COLO829 (cell line): ENCODE results near the gene ERCC2.
A peak's percentile ranks its signal among the peaks of the same experiment; 100 is the strongest.
"Not testable (repeated sequence)": the region's sequence is repeated elsewhere in the genome, so short reads cannot be mapped to it uniquely, and the experiment has no call there.

ENCODE experiments used
- DNase-seq: peaks from one replicate; pipeline ENCODE4 v3.0.0; 2012; ENCODE audit warnings: low spot score

Gene ERCC2

DNA sequence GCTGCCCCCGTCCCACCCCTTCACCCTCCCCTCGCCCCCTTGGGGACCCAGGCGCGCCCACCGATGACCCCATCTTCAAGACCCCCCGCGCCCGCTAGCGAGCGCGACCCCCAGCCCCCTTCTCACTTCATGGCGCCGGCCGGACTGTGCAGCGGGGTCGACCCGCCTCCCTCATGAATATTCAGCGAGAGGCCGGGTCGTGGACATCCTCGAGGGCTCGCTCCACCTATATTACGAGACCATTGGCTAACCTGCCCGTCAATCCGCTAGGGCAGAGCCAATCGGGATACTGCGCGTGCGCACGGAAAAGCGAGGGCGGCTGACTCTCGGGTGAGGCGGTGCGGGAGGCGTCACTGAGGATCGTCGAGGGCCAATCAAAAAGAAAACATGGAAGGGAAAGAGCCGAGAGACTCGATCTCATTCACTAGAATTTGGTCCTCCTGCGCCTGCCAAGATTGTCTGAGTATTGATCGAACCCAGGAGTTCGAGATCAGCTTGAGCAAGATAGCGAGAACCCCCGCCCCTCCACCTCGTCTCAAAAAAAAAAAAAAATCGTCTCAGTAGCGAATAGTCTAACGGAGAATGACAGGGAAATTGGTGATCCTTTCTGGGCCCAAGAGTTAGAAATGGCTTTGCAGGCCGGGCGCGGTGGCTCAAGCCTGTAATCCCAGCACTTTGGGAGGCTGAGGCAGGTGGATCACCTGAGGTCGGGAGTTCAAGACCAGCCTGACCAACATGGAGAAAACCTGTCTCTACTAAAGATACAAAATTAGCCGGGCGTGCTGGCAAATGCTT is at the start of gene ERCC2:
Gene ERCC2, minus strand, starts transcription at position 164 of the 795 bp plus-strand sequence. Its CDS starts 33 bp downstream, at position 131.
- peak; percentile 100 for DNase-seq

DNA sequence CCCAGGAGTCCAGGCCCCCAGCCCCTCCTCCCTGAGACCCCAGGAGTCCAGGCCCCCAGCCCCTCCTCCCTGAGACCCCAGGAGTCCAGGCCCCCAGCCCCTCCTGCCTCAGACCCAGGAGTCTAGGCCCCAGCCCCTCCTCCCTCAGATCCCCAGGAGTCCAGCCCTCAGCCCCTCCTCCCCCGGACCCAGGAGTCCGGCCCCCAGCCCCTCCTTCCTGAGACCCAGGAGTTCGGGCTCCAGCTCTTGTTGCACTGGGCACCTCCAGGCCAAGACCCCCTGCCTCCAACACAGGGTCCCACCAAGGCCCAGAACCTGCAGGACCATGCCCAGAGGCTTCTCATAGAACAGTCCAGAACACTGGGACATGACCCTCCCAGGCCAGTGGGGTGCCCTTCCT is 49.5 kb upstream of the ERCC2 start:
- no peak for DNase-seq

DNA sequence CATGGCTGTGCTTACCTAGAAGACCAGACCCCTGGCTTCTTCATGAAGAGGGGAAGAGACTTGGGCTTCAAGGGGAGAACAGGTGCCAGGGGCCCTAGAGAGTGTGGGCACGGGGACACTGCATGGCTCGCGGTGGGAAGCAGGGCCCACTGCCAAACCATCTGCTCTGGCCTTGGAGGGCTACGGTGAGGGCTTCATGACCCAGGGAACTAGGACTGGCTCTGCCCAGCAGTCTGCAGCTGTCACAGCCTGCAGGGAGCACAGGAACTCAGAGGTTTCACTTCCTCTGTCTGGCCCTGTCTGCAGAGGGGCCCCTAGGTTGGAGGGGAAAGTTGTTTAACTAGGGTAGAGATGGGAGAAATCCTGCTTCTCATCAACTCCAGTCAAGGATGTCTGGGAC is 49.0 kb upstream of the ERCC2 start:
- DNase-seq: no peak

DNA sequence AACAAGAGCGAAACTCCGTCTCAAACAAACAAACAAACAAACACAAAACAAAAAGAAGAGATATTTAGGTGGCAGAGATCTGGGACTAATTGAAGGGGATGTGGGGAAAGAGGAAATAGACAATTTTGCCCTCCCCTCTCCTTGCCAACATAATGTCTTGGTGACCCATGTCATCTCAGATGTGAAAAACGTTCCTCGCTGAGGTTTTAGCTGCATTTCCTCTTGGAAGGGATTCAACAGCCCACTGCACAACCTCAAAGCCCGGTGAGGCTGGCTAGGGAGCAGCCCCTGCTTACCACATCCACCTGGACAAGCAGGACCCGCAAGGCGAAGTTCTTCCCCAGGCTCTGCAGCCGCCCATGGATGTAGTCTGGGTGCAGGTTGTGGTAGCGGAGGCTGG is 48.4 kb upstream of the ERCC2 start:
- DNase-seq: no peak

DNA sequence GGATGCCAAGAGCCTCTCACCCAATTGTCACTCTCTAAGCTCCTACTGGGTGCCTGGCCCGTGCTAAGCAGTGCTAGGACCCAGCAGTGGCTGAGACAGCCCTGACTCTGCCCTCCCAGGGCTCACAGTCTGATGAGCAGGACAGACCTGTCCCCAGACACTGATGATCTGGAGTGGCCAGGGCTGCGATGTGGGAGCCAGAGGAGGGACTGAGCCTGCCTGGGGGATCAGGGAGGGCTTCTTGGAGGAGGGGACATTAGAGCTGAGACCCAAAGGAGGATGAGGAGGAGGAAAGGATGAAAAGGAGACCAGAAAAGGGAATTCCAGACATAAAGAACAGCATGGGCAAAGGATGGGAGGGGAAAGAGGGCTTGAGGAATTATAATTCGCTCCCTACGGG is 46.8 kb upstream of the ERCC2 start:
- no peak for DNase-seq

DNA sequence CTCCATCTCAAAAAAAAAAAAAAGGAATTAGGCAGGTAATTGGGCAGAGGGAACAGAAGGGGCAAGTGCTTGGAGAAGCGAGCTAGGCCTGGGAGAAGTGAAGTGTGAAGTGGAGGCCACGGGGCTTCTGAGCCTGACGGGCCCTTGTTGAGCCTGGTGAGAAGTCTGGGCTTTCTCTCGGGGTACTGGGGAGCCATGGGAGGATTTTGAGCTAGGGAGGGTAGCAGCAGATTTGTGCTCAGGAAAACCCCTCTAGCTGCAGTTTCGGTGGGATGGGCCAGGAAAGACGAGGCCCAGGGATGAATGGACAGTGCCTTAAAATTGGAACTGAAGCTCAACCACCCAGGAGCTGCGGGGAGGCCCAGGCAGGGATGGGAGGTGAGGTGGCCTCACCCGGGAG is 44.1 kb upstream of the ERCC2 start:
- DNase-seq: no peak

DNA sequence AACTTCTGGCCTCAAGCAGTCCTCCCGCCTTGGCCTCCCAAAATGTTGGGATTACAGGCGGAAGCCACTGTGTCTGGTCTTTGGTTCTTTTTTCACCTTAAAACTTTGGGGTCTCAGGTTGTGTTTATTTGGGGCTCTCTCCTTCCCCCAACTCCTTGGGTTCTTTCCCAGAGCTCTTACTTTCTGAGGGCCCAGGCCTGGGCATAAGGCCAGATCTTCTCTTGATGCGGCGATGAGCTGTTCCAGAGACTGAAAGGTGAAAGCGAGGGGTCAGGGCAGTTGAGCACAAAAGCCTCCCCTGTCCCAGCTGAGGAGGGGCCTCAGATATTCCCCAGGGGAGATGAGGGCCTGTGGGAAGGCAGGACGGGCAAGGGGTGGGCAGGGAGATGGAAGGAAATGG is 43.1 kb upstream of the ERCC2 start:
- peak; percentile 71 for DNase-seq

DNA sequence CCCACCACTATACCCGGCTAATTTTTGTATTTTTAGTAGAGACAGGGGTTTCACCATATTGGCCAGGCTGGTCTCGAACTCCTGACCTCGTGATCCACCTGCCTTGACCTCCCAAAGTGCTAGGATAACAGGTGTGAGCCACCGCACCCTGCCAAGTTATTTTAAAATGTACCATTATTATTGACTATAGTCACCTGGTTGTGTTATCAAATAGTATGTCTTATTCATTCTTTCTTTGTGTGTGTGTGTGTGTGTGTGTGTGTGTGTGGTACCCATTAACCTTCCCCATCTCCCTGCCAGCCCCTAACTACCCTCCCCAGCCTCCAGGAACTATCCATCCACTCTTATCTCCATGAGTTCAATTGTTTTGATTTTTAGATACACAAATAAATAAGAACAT is 40.0 kb upstream of the ERCC2 start:
- not testable (repeated sequence) for DNase-seq

DNA sequence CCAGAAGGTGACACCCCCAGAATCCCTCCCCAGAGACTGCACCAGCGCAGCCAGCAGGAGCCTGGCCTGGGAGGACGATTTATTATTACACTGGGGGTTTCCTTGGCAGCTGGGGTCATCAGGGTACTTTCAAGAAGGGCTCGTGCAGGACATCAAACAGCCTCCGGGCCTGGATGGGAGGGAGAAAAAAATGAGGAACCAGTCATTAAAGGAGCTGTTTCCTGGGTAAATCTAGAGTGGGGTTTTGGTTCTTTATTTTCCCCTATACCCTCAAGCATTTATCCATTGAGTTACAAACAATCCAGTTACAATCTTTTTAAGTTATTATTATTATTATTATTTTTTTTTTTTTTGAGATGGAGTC is 39.2 kb upstream of the ERCC2 start:
- DNase-seq: no peak

DNA sequence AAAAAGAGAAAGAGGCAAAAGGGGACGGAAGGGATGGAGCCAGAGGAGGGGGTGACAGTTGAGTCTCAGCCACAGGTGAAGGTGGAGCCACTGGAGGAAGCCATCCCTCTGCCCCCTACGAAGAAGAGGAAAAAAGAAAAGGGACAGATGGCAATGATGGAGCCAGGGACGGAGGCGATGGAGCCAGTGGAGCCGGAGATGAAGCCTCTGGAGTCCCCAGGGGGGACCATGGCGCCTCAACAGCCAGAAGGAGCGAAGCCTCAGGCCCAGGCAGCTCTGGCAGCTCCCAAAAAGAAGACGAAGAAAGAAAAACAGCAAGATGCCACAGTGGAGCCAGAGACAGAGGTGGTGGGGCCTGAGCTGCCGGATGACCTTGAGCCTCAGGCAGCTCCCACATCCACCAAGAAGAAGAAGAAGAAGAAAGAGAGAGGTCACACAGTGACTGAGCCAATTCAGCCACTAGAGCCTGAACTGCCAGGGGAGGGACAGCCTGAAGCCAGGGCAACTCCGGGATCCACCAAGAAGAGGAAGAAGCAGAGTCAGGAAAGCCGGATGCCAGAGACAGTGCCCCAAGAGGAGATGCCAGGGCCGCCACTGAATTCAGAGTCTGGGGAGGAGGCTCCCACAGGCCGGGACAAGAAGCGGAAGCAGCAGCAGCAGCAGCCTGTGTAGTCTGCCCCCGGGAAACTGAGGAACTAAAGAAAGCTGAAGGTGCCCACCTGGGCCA is 38.6 kb upstream of the ERCC2 start:
- no peak for DNase-seq

DNA sequence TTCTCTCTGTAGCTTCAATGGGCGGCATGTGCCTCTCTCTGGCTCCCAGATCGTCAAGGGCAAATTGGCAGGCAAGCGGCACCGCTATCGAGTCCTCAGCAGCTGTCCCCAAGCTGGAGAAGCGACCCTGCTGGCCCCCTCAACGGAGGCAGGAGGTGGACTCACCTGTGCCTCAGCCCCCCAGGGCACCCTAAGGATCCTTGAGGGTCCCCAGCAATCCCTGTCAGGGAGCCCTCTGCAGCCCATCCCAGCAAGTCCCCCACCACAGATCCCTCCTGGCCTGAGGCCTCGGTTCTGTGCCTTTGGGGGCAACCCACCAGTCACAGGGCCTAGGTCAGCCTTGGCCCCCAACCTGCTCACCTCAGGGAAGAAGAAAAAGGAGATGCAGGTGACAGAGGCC is 37.7 kb upstream of the ERCC2 start:
- DNase-seq: no peak

DNA sequence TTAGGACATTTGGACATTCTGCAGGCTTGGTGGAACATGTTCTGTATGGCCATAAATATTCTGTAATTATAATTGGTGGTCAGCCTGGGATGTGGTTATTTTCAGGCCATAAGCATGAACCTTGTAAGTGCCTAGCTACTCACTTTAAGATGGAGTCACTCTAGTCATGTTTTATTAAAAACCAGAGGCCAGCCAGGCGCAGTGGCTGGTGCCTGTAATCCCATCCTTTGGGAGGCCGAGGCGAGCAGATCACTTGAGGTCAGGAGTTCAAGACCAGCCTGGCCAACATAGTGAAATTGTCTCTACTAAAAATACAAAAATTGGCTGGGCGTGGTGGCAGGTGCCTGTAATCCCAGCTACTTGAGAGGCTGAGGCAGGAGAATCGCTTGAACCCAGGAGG is 37.2 kb upstream of the ERCC2 start:
- DNase-seq: not testable (repeated sequence)

DNA sequence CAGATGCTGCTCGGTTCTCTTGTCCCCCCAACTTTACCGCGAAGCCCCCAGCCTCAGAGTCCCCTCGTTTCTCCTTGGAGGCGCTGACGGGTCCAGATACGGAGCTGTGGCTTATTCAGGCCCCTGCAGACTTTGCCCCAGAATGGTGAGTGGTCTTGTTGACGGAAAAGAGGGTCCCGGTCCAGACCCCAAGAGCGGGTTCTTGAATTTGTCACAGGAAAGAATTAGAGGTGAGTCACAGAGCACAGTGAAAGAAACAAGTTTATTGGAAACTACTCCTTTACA is 36.7 kb upstream of the ERCC2 start:
- no peak for DNase-seq

DNA sequence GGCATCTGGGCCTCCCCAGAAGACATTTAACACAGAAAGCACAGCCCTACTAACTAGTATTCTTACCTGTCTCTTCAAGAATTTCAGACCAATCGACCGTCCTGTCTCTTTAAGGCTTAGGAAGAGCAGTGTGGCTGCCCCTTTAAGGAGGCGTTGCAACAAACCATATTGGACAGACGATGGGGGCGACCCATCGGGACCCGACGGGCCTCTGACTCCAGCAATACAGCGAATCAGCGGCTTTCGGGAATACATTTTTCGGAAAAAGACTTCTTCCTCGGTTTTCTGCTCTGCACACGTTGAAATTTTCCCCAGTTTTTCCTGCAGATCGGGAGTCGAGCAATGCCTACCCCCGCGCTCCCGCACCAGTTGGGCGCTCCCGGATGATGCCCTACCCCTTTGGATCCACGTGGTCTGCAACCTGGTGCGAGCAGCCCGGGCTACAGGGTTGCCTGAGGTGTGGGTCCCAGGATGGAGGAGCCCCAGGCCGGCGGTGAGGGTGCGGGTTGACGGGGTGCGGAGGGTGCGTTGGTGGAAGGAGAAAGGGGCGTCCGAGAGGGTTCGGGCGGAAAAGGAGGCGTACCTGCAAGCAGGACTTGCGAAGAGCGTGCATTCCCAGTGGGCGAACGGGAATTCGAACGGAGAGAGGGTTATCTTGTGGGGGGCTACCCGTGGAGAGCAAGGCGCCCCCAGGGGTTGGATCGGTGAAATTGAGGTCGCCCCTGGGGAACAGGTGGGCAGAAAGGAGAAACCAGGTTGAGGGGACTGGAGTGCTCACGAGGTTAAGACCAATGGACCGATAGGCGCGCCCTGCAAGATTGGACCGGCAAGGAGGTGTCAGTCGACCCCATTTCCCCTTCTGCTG is 36.1 kb upstream of the ERCC2 start, which contains the start of gene POLR1G:
Gene POLR1G, plus strand, starts transcription at position 419 of the 865 bp plus-strand sequence. Its CDS starts 53 bp downstream, at position 472.
- DNase-seq: peak; percentile 97

DNA sequence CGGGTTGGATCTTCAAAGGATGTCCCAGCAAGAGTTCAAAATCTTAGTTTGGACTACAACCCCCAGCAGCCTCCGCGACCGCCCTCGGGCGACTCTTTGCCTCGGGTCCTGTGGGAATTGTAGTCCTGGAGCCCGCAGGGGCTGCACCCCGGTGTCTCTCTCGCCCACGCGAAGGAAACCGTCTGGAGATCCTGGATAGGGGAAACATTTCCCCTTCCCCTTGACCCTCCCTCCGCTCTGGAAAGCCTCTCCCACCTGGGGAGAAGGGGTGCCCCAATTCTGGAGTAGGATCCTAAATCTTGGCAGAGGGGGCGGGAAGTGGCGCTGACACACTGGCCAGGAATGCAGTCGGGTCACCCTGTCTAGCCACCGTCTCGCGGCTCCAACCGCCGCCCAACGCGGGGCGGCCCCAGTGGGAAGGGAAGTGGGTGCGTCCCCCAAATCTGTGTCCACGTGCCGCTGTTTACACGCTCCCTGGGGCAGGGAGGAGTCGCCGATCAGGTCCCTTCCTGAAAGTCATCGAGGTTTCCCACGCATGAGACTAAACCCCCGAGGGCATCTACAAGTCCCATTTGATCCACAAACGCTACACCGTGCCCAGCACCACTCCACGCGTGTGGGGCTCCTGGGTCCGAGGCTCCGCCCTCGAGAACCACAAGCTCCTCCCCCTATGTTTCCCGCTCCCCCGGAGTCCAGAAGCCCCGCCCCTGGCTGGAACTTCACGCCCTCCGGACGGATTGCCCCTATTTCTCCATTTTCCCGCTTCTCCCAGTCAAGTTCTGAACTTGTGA is 35.3 kb upstream of the ERCC2 start:
- DNase-seq: peak; percentile 98

DNA sequence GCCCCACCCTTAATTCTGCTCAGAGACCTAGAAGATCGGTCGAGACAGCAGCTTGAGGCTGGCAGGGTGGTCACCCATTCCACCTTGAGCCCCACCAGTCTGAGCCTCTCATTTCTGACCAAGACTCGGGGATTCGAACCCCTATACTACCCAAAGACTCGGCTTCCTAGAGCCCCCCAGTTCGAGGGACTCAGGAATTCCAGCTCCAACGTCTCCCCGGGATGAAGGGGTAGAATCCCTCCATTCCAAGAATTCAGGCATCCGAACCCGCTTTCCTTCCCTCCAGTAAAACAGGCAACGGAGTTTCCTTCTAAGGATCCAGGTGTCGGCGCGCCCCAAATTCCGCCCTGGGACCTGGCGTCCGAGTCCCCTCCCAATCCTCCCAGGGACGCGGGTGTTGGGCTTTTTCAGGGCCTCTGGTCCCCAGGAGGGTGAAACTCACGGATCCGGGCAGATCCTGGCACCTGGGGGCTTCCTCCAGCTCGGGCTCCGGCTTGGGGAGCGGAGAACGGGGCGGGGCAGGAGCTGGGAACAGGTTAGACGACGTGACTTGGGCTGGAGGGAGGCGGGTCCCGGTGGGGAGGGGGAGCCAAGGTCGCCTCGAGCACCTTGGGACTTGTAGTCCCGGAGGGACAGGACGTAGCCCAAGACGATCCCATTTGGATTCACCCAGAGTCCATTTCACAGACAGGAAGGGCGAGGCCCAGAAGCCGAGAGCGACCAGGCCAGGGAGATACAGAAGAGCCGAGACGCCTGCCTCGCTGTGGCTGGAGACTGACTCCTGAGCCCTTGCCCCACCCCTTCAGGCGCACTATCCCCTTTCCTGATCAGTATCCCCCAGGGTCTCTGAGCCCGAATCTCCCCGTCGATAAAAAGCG is 34.4 kb upstream of the ERCC2 start, which contains the start of gene PPP1R13L:
Gene PPP1R13L, minus strand, starts transcription at position 513 of the 878 bp plus-strand sequence. CDS start 6,751 bp downstream, outside the sequence.
- no peak for DNase-seq

DNA sequence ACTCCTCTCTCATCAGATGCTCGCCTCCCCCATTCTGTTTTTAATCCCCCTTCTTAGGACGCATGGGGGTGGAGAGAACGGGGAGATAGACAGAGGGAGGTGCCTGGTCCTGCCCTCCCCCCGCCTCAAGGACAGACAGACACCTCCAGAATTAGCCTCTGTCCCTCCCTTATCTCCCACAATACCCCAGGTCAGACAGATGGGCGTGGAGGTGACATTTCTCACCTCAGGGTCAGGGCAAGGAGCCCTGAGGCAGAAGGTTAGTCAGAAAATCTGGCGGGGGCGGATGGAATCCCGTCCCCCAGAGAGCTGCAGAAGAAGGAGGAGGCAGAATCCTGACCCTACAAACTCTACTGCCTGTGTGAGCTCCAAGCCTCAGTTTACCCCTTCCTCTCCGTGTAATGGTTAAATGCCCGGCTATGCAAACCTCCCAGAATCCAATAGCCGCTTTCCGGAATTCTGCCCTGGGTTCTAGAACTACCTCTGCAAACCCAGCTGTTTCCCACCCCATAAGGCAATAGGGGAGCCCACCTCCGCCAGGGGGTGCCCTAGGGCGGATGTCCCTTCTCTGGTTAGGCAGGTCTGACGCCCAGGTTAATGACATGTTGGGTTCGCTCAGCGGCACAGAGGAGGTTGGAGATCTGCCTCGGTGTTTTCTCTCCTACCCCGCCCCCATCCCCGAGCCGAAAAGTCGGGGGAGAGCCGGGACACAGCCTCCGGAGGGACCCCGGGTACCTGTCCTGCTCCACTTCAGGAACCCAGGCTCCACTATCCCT is 33.6 kb upstream of the ERCC2 start:
- no peak for DNase-seq

DNA sequence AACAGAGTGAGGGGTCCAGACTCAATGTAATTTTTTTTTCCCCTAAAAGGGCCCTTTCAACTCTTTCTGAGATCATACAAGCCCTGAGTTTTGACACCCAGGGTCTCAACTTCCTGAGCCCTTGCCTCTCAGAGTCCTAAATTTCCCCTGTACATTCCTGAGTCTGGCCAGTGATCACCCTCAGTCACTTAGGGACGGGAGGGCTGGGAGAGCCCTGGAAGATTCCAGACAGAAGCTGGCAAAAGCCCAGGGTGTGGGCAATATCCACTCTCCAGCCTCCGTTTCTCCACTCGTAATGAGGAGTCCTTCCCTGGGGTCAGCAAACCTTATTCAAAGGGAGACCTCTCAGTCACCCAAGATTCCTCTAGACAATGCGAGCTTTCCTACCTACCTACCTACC is 32.9 kb upstream of the ERCC2 start:
- DNase-seq: no peak

DNA sequence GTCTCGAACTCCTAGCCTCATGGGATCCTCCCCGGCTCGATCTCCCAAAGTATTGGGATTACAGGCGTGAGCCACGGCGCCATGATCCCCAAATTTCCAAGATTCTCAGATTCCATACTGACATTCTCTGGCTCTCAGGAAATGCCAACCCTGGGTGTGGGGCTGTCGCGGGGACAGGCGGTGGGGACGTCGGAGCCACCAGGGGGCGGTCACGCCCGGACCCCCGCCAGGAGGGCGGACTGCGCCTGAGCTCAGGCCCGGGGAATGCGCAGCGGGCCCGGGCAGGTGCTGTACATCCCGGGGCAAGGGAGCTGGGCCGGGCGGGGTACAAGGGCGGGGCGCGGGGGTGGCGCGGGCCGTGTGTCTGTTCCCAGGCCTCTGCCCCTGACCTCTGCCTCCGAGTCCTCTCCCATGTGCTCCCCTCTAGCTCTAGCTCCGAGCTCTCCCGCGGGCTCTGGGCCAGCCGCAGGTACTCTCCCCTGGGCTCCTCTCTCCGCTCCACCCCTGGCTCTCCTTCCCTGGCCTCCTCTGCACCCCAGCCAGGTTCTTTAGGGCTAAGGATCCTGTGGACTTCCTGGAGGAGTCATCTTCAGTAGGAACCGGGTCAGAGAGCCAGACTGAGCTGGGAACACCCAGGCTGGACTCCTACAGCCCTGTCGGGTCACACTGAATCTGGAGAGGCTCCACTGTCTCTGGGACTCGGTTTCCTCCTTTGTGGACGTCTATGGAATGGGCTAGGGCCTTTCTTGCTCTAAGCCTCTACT is 32.1 kb upstream of the ERCC2 start:
- no peak for DNase-seq
